Fibroblast of skin of abdomen (primary cell): Measurements from ENCODE around the gene RASSF1.

Experiments
- DNase-seq: peaks from one replicate; pipeline ENCODE4 v3.0.0-alpha.2; 2013

Gene RASSF1

DNA sequence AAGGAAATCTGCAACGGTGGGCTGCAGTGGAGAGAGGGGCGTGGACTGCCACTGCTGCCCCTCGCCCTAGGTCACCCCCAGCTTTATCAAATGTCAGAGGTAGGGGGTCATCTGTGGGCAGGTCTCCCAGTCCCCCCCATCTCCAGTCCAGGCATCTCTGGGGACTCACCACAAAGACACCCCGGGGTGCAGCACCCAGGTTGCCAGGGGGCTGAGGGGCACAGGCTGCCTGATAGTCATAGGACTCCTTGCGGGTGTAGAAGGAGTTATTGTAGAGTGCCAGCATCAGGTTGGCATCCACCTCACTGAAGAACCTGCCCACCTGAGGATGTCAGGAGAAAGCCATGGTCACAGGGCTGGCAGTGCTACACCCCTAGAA, 25.2 kb upstream of the RASSF1 start:
- DNase-seq, result no peak

DNA sequence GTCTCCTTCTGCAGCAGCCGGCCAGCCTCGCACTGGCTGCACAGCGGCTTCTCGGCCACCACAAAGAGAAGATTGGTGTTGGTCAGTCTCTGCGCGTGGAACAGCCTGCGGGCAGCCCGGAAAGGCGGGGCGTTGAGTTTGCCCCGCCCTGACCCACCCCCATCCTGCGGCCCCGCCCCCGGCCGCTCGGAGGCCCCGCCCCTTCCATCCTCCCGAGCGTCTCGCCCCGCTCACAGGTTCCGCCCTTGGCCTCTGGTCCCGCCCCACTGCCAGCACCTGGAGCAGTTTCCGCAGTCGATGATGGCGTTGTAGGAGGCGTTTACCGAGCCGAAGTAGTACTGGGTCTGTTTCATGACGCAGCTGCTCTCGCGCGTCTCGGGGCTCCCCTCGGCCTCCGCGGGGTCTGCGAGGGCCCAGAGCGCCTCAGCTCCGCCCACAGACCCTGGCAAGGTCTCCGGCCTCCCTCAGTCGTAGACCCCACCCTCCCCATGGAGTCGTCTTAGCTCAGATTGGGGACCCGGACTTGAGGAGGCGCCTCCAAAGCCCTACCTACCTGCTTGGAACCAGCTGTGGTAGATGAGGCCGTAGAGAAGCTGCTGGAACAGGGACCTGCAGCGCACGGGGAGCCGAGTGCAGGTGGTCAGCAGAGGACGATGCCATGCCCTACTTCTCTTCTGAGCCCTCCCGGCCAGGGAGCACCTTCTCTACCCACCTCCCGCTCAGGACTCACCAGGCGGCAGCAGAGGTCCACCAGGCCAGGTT, 24.6 kb upstream of the RASSF1 start:
- DNase-seq, result peak; percentile 56

DNA sequence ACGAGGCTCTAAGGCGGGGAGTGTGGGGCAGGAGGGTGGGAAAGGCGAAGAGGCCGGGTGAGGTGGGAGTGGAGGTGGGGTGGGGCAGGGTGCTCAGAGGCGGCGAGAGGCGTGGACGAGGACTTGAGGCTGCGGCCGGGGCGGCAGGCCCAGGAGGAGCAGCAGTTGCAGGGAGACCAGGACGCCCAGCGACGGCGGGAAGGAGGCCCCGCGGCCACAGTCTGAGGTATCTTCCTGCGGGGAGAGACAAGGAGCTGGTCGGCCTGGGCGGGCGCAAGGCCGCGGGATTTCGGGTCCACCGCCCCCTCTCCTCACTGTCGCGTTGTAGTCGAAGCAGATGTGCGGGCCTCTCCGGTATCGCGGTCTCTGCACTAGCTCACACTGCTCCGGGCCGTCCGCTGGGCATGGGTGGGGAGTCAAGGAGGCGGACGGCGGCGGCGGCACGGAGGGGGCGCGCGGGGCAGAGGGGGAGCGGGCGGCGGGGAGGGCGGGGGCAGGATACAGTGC, 24.0 kb upstream of the RASSF1 start:
- DNase-seq, result peak; percentile 27

DNA sequence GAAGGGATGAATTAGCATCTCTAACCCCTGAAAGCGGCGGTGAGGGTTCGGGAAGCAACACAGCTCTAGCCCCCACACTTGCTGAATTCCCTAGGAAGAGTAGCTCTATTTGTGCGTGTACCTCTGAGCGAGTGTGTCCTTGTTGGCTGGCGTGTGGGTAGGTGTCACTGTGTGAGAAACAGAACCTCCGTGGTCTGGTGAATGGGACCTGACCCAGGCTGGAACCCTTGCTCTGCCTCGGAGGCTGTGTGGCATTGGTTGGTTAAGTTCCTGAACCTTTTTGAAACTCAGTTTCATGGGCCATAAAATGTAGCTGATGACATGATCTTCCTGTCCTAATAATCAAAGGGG, 19.1 kb upstream of the RASSF1 start:
- DNase-seq, result no peak

DNA sequence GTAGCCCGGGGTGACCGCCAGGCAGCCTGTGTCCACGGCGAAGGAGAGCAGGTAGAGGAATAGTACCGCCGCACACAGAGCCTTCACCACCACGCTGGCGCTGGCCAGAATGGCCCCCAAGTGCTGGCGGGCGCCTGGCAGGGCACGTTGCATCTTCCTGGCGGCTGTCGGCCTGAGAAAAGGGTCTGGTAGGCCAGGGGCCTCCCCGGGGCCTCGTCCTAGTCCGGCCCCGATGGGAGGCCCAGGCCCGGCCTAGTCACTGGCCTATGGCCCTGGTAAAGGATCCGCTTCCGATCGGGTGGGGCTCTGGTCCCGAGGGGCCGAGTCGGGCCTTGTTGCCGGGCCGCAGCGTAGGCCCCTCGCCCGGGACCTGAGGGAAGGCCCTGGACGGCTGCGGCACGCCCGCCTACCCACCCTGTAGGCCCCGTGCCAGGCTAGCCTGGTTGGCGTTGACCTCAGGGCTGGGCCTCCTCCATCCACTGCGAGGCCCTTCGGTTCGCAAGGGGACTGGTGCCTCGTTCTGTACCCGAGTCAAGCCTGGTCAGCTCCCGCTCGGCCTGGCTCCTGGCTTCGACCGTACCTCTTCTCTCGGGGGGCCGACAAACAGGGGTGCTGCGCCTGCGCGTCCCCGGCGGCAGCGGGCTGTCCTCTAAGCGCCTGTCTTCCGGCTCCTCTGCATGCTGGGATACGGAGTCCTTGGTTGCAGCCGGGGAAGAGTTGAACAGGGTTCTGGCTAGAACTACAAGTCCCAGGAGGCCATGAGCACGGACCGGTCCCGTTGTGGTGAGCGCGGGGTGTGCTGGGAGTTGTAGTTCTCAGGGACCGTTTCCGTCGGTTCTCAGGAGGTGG, 18.5 kb upstream of the RASSF1 start, which contains the start of gene TMEM115:
TMEM115 (minus strand) TSS at position 611 of the 849 bp plus-strand sequence; CDS start at position 153, 458 bp downstream.
- DNase-seq, result peak; percentile 99

DNA sequence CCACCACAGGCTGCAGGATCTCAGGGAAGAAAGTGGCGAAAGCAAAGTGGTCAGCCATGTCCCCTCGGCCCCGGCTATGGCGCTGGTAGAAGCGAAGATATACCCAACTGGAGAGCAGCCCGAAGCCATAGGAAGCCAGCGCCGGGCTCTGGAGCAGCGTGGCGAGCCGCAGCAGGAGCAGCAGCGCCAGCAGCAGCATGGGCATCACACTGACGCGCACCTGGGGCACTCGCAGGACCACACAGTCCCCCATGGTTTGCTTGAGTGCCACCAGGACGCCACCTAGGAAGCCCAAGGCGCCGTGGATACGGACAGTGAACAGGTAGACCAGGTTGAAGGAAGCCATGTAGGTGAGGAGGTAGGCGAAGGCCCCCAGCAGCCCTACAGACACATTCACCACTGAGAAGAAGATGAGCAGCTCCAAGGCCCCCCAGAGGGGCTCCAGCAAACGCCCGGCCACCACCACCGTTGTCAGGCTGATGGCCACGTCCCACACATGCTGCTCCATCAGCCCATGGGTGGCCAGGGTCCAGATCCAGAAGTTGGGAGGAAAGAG, 17.8 kb upstream of the RASSF1 start:
- no peak for DNase-seq

DNA sequence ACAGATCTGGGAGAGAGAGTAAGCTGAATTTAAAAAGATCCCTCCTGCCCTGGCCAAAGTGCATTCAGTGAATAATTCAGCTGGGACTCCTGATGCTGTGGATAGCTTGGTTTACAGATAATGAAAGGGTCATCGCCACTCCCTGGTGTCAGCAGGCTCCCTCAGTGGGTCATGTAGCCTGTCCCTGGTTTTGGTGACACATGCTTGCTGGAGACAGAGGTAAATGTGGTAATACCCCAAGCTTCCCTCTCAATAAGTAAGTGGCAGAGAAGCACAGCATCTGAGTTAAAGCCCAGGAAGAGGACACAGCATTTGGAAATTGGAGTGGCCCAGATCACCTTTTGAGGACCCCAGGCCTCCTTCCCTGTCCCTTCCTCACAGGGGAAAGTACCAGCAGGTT, 16.8 kb upstream of the RASSF1 start:
- DNase-seq, result no peak

DNA sequence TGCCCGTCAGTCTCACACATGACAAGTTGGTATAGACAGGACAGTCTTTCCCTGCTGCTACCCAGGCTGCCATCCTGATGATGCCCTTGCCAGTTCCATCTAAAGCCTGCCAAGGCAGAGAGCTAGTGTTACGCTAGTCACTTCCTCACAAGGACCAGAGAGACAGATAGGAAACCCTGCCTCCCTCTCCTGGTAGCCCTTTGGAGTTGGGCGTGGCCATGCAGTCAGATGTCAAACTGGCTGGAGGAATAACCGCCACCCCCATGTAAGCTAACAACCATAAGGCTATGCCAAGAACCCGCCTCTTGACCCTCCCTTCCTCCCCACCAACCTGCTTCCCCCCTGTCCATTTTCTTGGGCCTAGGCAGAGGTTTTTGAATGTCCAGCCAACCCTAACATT, 15.9 kb upstream of the RASSF1 start:
- no peak for DNase-seq

DNA sequence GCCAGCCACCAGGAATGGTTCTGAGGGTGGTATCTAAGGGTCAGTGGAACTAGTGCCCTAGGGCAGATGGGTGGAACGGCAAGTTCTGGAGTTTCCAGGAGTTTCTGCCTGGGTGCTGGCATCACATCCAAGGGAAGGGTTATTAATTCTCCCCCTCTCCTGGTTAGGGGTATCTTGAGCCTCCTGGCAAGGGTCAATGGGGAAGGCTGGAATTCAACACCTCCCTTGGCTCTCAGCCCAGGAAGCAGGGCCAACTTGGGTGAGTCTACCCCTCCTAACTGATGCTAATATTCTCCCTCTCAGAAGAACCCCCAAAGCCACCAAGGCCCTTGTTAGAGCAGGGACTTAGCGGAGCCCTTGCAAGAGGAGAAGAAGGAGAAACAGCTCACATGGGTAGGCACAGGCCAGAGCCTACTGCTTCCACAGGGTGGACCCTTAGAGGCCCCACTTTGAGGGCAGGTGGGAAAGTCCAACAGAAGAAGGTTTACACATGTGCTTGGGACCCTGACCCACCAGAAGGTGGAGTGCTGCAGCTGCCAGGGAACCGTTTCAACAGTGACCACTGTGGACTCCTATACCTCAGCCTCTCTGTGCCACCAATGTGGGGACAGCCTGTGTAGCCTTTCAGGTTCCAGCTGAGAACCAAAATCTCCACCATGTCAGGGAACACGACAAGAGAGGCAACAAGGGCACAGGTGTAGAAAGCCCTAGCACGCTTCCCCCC, 15.4 kb upstream of the RASSF1 start:
- no peak for DNase-seq

DNA sequence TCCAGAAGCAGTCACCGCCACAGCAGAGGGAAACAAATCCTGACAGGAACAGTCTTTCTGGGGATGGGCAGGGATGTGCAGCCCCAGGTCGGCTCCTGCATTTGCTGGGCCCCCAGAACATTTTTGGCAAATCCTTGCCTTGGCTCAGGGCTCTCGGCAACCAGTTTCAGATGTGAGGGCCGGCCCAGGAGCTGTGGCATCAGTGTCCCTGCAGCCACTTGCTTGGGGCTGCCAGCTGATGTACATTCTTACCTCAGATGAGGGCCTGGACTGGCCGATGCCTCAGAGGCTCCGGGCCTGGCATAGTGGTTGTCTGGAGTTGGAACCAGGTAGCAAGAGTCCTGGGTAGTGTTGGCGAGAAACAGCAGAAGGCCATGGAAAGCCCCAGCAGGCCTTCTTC, 14.2 kb upstream of the RASSF1 start:
- no peak for DNase-seq

DNA sequence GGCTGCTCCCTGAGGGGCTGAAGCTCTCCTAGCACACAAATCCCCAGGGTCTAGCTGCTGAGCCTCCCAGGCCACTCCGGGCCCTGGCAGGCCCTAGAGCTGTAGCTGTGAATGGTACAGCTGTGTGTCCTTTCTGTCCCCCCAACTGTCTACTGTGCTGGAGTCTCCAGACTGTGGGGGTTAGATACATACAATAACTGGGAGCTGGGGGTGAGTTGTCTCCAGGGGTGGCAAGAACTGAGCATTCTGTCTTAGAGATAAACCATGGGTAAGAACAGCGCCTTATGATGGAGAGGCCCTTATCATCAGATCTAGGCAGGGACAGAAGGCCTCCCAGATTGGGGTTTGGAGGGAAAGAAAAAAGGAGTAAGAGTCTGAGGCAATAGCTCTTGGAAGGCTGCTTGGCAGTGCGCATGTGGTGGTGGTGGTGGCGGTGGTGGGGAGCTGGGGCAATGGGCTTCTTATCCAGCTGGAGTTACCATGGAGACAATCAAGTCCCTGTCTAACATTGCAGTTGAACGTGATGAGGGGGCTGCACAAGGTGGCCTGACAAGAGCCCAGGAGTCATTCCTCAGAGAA, 13.6 kb upstream of the RASSF1 start:
- no peak for DNase-seq

DNA sequence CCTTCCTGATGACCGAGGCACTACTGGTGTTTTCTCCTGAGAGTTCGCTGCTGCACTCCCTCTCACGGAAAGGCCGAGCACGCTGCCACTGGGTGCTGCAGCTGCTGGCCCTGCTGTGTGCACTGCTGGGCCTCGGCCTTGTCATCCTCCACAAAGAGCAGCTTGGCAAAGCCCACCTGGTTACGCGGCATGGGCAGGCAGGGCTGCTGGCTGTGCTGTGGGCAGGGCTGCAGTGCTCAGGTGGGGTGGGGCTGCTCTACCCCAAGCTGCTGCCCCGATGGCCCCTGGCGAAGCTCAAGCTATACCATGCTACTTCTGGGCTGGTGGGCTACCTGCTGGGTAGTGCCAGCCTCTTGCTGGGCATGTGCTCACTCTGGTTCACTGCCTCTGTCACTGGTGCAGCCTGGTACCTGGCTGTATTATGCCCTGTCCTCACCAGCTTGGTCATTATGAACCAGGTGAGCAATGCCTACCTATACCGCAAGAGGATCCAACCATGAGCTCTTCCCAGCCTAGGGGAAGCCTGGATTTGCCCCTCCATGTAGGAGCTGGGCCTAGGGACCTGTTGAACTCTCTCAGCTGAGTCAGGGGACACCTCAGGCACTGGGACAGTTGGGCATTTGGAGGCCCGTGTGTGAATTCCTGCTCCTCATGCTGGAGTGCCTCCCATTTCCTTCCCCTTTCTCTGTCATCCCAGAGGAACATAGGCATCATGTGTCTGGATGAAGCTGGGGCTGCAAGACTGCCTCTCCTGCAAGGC, 12.8 kb upstream of the RASSF1 start:
- DNase-seq, result no peak

DNA sequence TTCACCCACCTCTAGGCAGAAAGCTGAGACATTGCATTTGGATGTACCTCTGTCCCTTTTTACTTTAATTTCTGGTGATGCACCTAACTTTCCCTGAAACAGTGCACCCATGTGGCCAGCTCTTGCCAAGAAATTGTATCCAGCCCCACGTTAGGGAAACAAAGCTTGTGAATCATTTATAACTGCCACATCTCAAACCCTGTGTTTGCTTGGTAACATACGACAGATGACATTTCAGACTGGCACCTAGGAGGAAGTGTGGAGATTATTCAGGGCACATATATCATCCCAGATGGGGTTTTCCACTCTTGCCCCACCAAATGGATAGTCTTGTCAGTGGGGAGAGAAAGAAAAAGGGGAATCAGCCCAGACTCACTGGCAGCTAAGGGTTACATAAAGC, 12.1 kb upstream of the RASSF1 start:
- no peak for DNase-seq

DNA sequence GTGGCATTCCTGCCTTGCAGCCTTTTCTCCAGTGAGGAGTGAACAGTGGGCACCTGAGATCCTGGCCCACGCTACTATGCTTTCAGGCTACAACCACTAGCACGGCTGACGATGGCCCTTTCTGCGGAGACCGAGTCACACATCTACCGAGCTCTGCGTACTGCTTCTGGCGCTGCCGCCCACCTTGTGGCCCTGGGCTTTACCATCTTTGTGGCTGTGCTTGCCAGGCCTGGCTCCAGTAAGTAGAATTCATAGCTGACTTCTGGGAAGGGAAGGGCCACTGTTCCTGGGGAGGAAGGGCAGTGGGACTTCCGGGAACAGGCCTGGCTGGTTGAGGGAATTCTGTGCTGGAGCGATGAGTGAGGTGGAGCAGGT, 10.7 kb upstream of the RASSF1 start:
- no peak for DNase-seq

DNA sequence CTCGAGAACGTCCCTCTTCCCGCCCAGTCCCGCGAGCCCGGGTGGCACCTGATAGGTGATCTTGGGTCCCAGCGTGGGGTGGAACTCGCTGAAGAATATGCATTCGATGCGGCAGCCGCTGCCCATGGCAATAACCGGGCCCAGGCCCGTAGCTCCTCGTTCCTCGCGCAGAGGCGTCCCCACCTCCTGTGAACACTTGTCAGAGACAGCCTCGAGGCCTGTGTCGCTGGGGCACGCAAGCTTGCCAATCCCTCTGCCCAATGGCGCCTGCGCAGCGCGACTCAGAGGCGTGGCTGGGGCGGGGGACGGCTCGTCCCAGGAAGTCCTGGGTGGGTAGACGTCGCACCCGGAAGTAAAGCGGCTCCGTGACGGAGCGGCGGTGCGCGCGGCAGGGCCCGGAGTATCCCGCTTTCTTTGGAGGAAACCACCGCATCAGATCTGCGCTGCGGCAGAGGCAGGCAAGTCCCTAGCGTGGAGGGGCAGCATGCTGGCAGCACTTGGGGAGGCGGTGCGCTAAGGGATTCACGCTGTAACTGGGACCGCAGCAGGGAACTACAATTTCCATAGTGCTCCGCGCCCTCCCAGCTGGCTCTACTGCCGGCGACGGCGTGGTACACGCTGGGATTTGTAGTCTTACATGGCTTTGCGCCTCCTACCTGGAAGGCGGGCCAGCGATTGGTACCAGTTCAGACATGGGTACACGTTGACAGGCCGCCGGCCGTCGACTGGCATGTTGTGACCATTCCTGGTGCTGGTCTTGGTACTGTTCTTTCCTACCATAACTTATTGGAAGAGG, 10.1 kb upstream of the RASSF1 start, which contains the start of the genes CYB561D2 and NPRL2:
CYB561D2 (plus strand) TSS at position 336 of the 796 bp plus-strand sequence. CDS start 572 bp downstream, outside the sequence.
NPRL2 (minus strand) TSS at position 249 of the 796 bp plus-strand sequence; CDS start at position 126, 123 bp downstream.
- peak; percentile 90 for DNase-seq

DNA sequence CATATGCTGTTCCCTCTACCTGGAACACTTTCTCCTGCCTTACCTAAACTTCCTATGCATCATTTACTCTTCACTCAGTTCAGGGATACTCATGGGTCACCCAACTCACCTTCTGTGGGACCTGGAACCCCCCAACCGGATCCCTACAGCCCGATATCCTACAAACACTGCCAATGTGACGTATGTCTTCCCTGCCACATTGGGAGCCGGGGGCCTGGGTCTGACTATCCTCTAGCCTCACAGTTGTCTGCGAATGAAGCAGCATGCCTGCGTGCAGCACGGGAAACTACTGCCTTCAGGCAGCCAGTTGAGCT, 9.5 kb upstream of the RASSF1 start:
- no peak for DNase-seq

DNA sequence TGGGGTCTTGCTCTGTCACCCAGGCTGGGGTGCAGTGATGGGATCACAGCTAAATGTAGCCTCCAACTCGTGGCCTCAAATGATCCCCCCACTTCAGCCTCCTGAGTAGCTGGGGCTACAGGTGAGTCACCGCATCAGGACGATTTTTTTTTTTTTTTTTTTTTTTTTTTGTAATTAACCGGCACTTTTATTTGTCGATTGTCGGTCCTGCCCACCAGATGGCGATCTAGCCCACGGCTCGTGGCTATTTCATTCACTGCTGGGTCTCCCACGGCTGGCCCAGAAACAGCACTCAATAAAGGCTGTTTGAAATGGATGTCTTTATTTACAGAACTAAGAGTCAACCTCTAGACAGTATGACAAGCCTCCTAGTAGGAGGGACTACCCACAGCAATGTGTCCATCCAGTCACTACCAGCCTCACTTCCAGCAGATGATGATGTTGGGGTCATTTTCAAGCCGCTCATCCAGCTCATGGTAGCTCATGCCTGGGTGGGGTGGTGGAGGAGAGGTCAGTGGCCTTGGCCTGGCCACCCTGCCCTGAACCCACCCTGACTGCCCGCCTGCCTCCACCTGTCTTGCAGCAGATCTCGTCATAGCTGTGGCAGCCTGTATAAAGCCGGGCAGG, 6.7 kb upstream of the RASSF1 start:
- peak; percentile 70 for DNase-seq

DNA sequence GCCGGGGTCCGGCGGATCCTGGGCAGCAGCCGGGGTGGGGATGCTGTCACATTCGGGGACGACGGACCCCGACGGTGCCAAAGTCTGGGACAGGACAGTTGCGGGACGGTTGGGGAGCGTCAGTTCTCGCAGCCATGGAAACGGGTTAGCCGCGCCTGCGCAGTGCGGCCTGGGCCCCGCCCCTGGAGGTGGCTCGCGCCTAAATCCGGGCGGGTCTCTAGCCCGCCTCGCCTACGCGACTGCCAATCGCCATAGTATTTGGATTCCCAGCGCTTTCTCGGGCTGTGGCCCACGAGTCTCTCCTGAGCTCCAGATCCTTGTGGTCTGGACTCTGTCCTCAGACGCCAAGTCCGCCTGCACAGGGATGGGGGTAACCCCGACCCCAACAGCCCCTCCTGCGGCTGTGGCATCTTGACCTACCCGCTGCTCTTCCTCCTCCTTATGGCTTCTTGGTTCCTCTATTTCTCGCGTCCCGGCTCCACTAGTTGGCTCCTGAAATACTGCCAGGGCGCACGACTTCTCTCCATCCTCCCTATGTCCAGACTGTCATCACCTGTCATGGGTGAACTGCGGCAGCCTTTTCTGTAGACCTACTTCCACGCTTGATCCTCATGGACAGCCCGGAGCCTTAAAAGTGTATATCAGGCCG, 5.1 kb upstream of the RASSF1 start, which contains the start of gene ZMYND10:
ZMYND10 (minus strand) TSS at position 147 of the 649 bp plus-strand sequence. CDS start 153 bp downstream, outside the sequence.
- DNase-seq, result peak; percentile 47

DNA sequence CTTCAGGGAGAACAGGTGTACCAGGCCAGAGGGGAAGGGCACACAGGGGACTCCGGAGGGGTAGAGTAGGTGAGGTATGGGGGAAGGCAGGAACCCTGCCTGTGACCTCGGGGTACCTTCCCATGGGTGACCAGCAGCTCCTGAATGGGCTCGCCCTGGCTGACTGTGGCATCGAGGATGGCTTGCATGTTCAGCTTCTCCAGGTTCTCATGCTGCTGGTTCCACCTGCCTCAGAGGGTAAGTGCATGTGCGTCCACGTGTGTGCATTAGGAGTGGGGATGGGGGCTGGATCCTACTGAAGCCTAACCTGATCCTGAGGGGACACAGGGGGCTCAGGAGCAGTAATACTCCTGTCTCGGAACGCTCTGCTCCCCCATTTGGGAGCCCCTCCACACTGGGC, 4.4 kb upstream of the RASSF1 start:
- no peak for DNase-seq
